SK-N-DZ (cell line): ENCODE data around the gene SIX2.
A peak's percentile ranks its signal among the peaks of the same experiment; 100 is the strongest.

ENCODE experiments used
- DNase-seq: peaks from one replicate; pipeline ENCODE4 v3.0.0-alpha.2; 2015; ENCODE audit warnings: low spot score

SIX2 gene

DNA sequence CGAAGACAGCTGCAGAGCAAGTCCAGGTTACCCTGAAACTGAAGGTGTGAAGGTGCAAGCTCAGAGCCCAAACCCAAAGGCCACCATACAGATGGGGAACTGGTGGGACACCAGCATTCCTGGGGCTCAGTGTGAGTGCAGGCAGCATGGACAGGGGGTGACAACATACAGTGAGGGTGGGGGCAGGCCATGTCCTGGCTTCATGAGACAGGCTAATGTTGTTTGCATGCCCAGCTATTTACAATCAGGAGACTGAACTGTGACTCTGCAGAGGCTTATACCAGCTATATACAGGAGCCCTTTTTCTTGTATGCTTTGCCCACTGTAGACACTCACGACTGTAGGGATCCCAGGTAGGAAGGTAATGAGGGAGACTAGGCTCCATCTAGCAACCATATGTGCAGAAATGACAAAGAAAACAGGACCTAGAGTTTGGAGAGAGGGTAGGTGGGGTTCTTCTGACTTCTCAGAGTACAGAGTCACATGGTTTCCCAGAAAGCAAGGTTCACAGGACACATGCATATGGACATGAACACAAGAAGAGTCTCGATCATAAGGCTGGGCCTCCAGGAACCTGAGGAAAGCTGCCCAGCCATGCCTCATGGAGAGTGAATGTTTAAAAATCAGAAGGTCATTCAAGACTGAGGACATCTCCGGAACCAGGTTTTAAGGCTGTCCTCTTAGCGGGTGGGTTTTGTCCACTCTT, 41.4 kb downstream of the SIX2 start:
- DNase-seq: no peak

- DNase-seq: no peak
Observed at GRCh38 chr2:44967056-44967455, 42.2 kb downstream of the SIX2 start.

GRCh38 chr2:44965684-44966083, 43.6 kb downstream of the SIX2 start:
- DNase-seq: no peak

GRCh38 chr2:44964752-44965236, 44.5 kb downstream of the SIX2 start:
- DNase-seq: peak; percentile 70

DNA sequence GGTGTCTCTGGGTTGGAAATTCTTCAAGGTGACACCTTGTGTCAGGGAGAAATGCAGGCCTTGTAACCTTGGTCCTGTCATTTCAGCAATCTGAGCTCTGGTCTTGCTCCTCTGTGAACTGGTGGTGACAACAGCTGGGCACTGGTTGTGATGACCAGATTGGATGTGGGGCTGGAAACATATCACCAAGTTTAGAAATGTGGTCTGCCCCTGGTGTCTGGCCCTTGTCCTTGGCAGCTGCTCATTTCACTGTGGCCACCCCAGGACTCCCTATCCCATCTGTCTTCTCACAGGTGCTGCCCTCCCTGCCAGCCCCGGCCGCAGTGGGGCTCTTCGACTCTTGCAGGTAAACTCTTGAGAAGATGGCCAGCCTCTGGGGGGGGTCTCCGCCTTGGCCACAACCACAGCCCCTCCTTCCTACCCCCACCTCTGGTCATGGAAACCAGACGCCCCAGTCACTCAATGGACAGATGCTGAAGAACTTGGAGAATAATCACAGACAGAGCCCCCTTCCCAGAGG, 47.0 kb downstream of the SIX2 start:
- no peak for DNase-seq

DNA sequence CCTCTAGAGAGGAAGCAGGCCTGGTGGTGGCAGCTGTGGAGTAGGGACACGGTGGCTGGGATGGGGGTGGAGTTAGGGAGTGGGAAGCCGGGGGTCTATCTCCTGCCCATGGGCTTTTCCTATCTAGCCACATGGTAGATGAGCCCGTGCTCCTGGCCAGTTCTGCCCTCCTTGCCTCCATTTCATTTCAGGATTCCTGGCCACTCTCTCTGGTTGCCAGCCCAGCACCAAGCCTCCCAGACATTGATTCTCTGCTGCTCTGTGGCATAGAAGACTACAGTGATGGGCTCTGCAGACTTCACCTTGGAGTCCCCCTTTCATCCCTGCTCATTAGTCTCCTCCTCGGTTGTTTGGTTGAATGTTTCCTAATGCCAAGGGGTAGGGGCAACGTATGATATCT, 48.4 kb downstream of the SIX2 start:
- no peak for DNase-seq

GRCh38 chr2:44959855-44960254, 49.4 kb downstream of the SIX2 start:
- no peak for DNase-seq

GRCh38 chr2:44957656-44958327, 51.5 kb downstream of the SIX2 start:
- DNase-seq: no peak

- DNase-seq: no peak
Observed at GRCh38 chr2:44956843-44957242, 52.4 kb downstream of the SIX2 start.

DNA sequence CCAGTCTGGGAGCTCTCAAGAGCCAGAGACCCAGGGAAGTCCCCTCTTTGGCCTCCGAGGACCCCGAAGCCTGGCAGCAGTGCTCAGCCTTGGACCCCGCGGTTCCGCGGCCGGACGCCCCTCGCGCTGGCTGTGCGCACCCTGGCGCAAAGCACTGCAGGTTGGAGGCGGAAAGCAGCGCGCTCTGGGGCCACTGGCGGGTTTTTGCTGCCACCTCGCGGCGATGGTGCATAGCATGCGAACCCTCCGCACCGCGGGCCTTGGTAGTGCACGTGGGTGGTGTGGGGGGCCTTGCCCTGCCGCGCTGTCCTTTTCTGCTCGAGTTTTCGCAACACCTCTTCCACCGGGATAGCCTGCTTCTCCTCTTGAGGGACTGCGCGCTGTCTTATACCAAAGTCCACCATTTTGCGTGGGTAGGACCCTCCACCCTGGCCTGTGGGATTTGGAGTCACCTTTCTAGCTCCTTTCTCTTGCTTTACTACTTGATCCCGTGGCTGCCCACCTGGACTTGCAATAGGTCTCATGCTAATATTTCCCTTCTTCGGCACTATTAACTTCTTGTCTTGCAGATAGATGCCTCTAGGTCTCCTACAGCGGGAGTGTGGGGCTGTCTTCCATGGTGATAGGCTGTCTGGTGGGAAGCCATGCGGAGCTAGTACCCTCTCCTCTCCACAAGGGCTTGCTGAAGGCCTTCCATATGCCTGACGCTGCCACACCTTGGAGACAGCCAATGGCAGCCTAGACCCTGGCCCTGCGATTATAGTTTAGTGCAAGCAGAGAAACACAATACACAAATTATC, 53.5 kb downstream of the SIX2 start:
- peak; percentile 77 for DNase-seq
